ENCODE results near the gene CUBN. TPM values are rescaled to one million over a fixed set of nuclear protein-coding genes. Genes with fewer than 3 reads are reported as not detected.

CUBN gene
- total RNA-seq, 1 experiment from 2014 or later: not detected

GRCh38 chr10:17134737-17135260 is 5.2 kb upstream of the CUBN start:
- H4K20me1 ChIP-seq (ENCODE audit: insufficient read depth, low read depth, low read length): no peaks in the 10 kb centered on the region
- no peaks in the 10 kb centered on the region for H3K9me2 ChIP-seq (replicated peaks; ENCODE audit: insufficient read depth, low read length)
- no peak overlapping the region for H3K9ac ChIP-seq (ENCODE audit: low read length)

GRCh38 chr10:17134282-17134681 is 4.7 kb upstream of the CUBN start:
- H4K20me1 ChIP-seq (ENCODE audit: insufficient read depth, low read depth, low read length): no peaks in the 10 kb centered on the region
- no peaks in the 10 kb centered on the region for H3K79me2 ChIP-seq (ENCODE audit: low read length)
- no peak overlapping the region for H3K4me2 ChIP-seq (ENCODE audit: low read depth, low read length, poor library complexity, severe bottlenecking)
- H3K4me1 ChIP-seq (ENCODE audit: low read length): no peaks in the 10 kb centered on the region
- no peak overlapping the region for H3K27ac ChIP-seq (ENCODE audit: low read length)
- H3K36me3 ChIP-seq (ENCODE audit: insufficient read depth, low read length): no peaks in the 10 kb centered on the region
- no peaks in the 10 kb centered on the region for H3K9me2 ChIP-seq (replicated peaks; ENCODE audit: insufficient read depth, low read length)
- H3K9ac ChIP-seq (ENCODE audit: low read length): no peak overlapping the region
- no peak overlapping the region for H2AFZ ChIP-seq (ENCODE audit: low read length)
- H3K27me3 ChIP-seq (ENCODE audit: low read length): no peaks in the 10 kb centered on the region
- no peaks in the 10 kb centered on the region for H3K9me3 ChIP-seq (ENCODE audit: low read length)
- H3K4me3 ChIP-seq (ENCODE audit: low read length): no peak overlapping the region
- DNase-seq: no peak

More at GRCh38 chr10:17134737-17135260, 5.2 kb upstream of the CUBN start:
- H3K4me2 ChIP-seq (ENCODE audit: low read depth, low read length, poor library complexity, severe bottlenecking): no peak overlapping the region
- H3K4me1 ChIP-seq (ENCODE audit: low read length): no peaks in the 10 kb centered on the region
- H3K79me2 ChIP-seq (ENCODE audit: low read length): no peaks in the 10 kb centered on the region
- no peak overlapping the region for H2AFZ ChIP-seq (ENCODE audit: low read length)
- DNase-seq: no peak
- H3K4me3 ChIP-seq (ENCODE audit: low read length): no peak overlapping the region
- H3K27me3 ChIP-seq (ENCODE audit: low read length): no peaks in the 10 kb centered on the region
- no peaks in the 10 kb centered on the region for H3K9me3 ChIP-seq (ENCODE audit: low read length)
- no peak overlapping the region for H3K27ac ChIP-seq (ENCODE audit: low read length)
- H3K36me3 ChIP-seq (ENCODE audit: insufficient read depth, low read length): no peaks in the 10 kb centered on the region

GRCh38 chr10:17128261-17128660 is 1.4 kb downstream of the CUBN start:
- Histone ChIP-seq H3K36me3 (ENCODE audit: insufficient read depth, low read length) (no peaks in the 10 kb centered on the region), H2AFZ (ENCODE audit: low read length) (no peak overlapping the region), H3K4me1 (ENCODE audit: low read length) (no peaks in the 10 kb centered on the region), H3K9me2 (replicated peaks; ENCODE audit: insufficient read depth, low read length) (no peaks in the 10 kb centered on the region), H3K4me3 (ENCODE audit: low read length) (no peak overlapping the region), H3K9me3 (ENCODE audit: low read length) (no peaks in the 10 kb centered on the region), H3K9ac (ENCODE audit: low read length) (no peak overlapping the region), H4K20me1 (ENCODE audit: insufficient read depth, low read depth, low read length) (no peaks in the 10 kb centered on the region), H3K4me2 (ENCODE audit: low read depth, low read length, poor library complexity, severe bottlenecking) (no peak overlapping the region), H3K27me3 (ENCODE audit: low read length) (0 out of 2 replicates have a peak, but pooled peaks cover 3% of the 10 kb centered on the region), H3K27ac (ENCODE audit: low read length) (no peak overlapping the region), H3K79me2 (ENCODE audit: low read length) (no peaks in the 10 kb centered on the region)
- no peak for DNase-seq

GRCh38 chr10:17126327-17126726 is 3.3 kb downstream of the CUBN start:
- DNase-seq: no peak
- Histone ChIP-seq H3K27me3 (ENCODE audit: low read length) (0 out of 2 replicates have a peak, but pooled peaks cover 3% of the 10 kb centered on the region), H3K79me2 (ENCODE audit: low read length) (no peaks in the 10 kb centered on the region), H3K9ac (ENCODE audit: low read length) (no peak overlapping the region), H4K20me1 (ENCODE audit: insufficient read depth, low read depth, low read length) (no peaks in the 10 kb centered on the region), H3K4me2 (ENCODE audit: low read depth, low read length, poor library complexity, severe bottlenecking) (no peak overlapping the region), H3K9me3 (ENCODE audit: low read length) (no peaks in the 10 kb centered on the region), H3K27ac (ENCODE audit: low read length) (no peak overlapping the region), H3K36me3 (ENCODE audit: insufficient read depth, low read length) (no peaks in the 10 kb centered on the region), H2AFZ (ENCODE audit: low read length) (no peak overlapping the region), H3K9me2 (replicated peaks; ENCODE audit: insufficient read depth, low read length) (no peaks in the 10 kb centered on the region), H3K4me3 (ENCODE audit: low read length) (no peak overlapping the region), H3K4me1 (ENCODE audit: low read length) (no peaks in the 10 kb centered on the region)

GRCh38 chr10:17125206-17125893 is 4.3 kb downstream of the CUBN start:
- no peak for DNase-seq
- Histone ChIP-seq H3K9ac (ENCODE audit: low read length) (no peak overlapping the region), H3K9me3 (ENCODE audit: low read length) (no peaks in the 10 kb centered on the region), H3K79me2 (ENCODE audit: low read length) (no peaks in the 10 kb centered on the region), H3K4me2 (ENCODE audit: low read depth, low read length, poor library complexity, severe bottlenecking) (no peak overlapping the region), H3K27me3 (ENCODE audit: low read length) (0 out of 2 replicates have a peak, but pooled peaks cover 3% of the 10 kb centered on the region), H3K4me1 (ENCODE audit: low read length) (no peaks in the 10 kb centered on the region), H4K20me1 (ENCODE audit: insufficient read depth, low read depth, low read length) (no peaks in the 10 kb centered on the region), H3K4me3 (ENCODE audit: low read length) (no peak overlapping the region), H3K27ac (ENCODE audit: low read length) (no peak overlapping the region), H3K9me2 (replicated peaks; ENCODE audit: insufficient read depth, low read length) (no peaks in the 10 kb centered on the region), H3K36me3 (ENCODE audit: insufficient read depth, low read length) (no peaks in the 10 kb centered on the region), H2AFZ (ENCODE audit: low read length) (no peak overlapping the region)

- no peaks in the 10 kb centered on the region for H3K9me3 ChIP-seq (ENCODE audit: low read length)
- H3K4me3 ChIP-seq (ENCODE audit: low read length): no peak overlapping the region
- H3K36me3 ChIP-seq (ENCODE audit: insufficient read depth, low read length): no peaks in the 10 kb centered on the region
- H4K20me1 ChIP-seq (ENCODE audit: insufficient read depth, low read depth, low read length): no peaks in the 10 kb centered on the region
- no peak overlapping the region for H3K9ac ChIP-seq (ENCODE audit: low read length)
- DNase-seq: no peak
- 0 out of 2 replicates have a peak, but pooled peaks cover 3% of the 10 kb centered on the region for H3K27me3 ChIP-seq (ENCODE audit: low read length)
- H3K9me2 ChIP-seq (replicated peaks; ENCODE audit: insufficient read depth, low read length): no peaks in the 10 kb centered on the region
- no peak overlapping the region for H3K4me2 ChIP-seq (ENCODE audit: low read depth, low read length, poor library complexity, severe bottlenecking)
- no peak overlapping the region for H3K27ac ChIP-seq (ENCODE audit: low read length)
- H2AFZ ChIP-seq (ENCODE audit: low read length): no peak overlapping the region
- no peaks in the 10 kb centered on the region for H3K79me2 ChIP-seq (ENCODE audit: low read length)
- H3K4me1 ChIP-seq (ENCODE audit: low read length): no peaks in the 10 kb centered on the region
These were observed 5.7 kb downstream of the CUBN start for GRCh38 chr10:17123961-17124360.

GRCh38 chr10:17122726-17123661 is 6.6 kb downstream of the CUBN start:
- H3K27ac ChIP-seq (ENCODE audit: low read length): no peak overlapping the region
- H3K36me3 ChIP-seq (ENCODE audit: insufficient read depth, low read length): no peaks in the 10 kb centered on the region
- no peak overlapping the region for H3K4me2 ChIP-seq (ENCODE audit: low read depth, low read length, poor library complexity, severe bottlenecking)
- no peaks in the 10 kb centered on the region for H3K4me1 ChIP-seq (ENCODE audit: low read length)
- H3K9me3 ChIP-seq (ENCODE audit: low read length): no peaks in the 10 kb centered on the region
- no peak for DNase-seq
- no peaks in the 10 kb centered on the region for H3K79me2 ChIP-seq (ENCODE audit: low read length)
- H3K9me2 ChIP-seq (replicated peaks; ENCODE audit: insufficient read depth, low read length): no peaks in the 10 kb centered on the region
- no peak overlapping the region for H2AFZ ChIP-seq (ENCODE audit: low read length)
- no peak overlapping the region for H3K4me3 ChIP-seq (ENCODE audit: low read length)
- H3K27me3 ChIP-seq (ENCODE audit: low read length): 0 out of 2 replicates have a peak, but pooled peaks cover 1% of the 10 kb centered on the region
- H3K9ac ChIP-seq (ENCODE audit: low read length): no peak overlapping the region
- H4K20me1 ChIP-seq (ENCODE audit: insufficient read depth, low read depth, low read length): no peaks in the 10 kb centered on the region

GRCh38 chr10:17122052-17122451 is 7.6 kb downstream of the CUBN start:
- no peaks in the 10 kb centered on the region for H3K36me3 ChIP-seq (ENCODE audit: insufficient read depth, low read length)
- H3K9ac ChIP-seq (ENCODE audit: low read length): no peak overlapping the region
- no peaks in the 10 kb centered on the region for H3K9me2 ChIP-seq (replicated peaks; ENCODE audit: insufficient read depth, low read length)
- H3K4me1 ChIP-seq (ENCODE audit: low read length): no peaks in the 10 kb centered on the region
- no peak overlapping the region for H2AFZ ChIP-seq (ENCODE audit: low read length)
- no peaks in the 10 kb centered on the region for H4K20me1 ChIP-seq (ENCODE audit: insufficient read depth, low read depth, low read length)
- no peak overlapping the region for H3K27ac ChIP-seq (ENCODE audit: low read length)
- no peak overlapping the region for H3K4me3 ChIP-seq (ENCODE audit: low read length)
- H3K27me3 ChIP-seq (ENCODE audit: low read length): no peaks in the 10 kb centered on the region
- H3K9me3 ChIP-seq (ENCODE audit: low read length): no peaks in the 10 kb centered on the region
- no peak overlapping the region for H3K4me2 ChIP-seq (ENCODE audit: low read depth, low read length, poor library complexity, severe bottlenecking)
- DNase-seq: no peak
- H3K79me2 ChIP-seq (ENCODE audit: low read length): no peaks in the 10 kb centered on the region
